SU-DHL-6 (cell line): ENCODE results near the gene GPC3.

Experiments used
- H2AFZ ChIP-seq: fragments of 200-600 bp; sonication (generic); 2 replicates; pipeline ENCODE4 v1.6.1; 2014; ENCODE audit warnings: low read depth, mild to moderate bottlenecking, moderate library complexity, mixed read lengths, antibody characterized with exemption, low read length; ENCODE audit not compliant: severe bottlenecking
- H3F3A ChIP-seq: fragments of 200-600 bp; shearing (Covaris generic); 2 replicates; pipeline ENCODE4 v1.6.0; 2016; ENCODE audit warnings: antibody characterized with exemption, mild to moderate bottlenecking; ENCODE audit not compliant: insufficient read depth
- H3K27ac ChIP-seq: fragments of 200-600 bp; sonication (generic); 2 replicates; pipeline ENCODE4 v1.5.1; 2016; ENCODE audit warnings: low read depth, mild to moderate bottlenecking, low read length, moderate library complexity, mixed read lengths
- H3K27me3 ChIP-seq: fragments of 200-600 bp; sonication (generic), shearing (Covaris generic); 2 replicates; pipeline ENCODE4 v1.6.0; 2014; ENCODE audit warnings: mild to moderate bottlenecking, low read length
- H3K36me3 ChIP-seq: fragments of 200-600 bp; sonication (generic); 2 replicates; pipeline ENCODE4 v1.6.1; 2014; ENCODE audit warnings: mild to moderate bottlenecking, low read length, mixed read lengths
- H3K4me2 ChIP-seq: fragments of 300-600, 200-600 bp; shearing (Covaris generic), sonication (generic); 2 replicates; pipeline ENCODE4 v1.6.0; 2014; ENCODE audit warnings: low read length, low read depth, mild to moderate bottlenecking; ENCODE audit not compliant: poor library complexity, severe bottlenecking
- H3K4me3 ChIP-seq: fragments of 200-600 bp; sonication (generic); 2 replicates; pipeline ENCODE4 v1.5.1; 2014; ENCODE audit warnings: antibody characterized with exemption, low read length, mild to moderate bottlenecking, mixed read lengths; ENCODE audit not compliant: insufficient read depth, poor library complexity, severe bottlenecking
- H3K79me2 ChIP-seq: fragments of 200-600 bp; sonication (generic); 2 replicates; pipeline ENCODE4 v1.6.1; 2014; ENCODE audit warnings: mild to moderate bottlenecking, low read length, moderate library complexity; ENCODE audit not compliant: insufficient read depth
- H3K9ac ChIP-seq: fragments of 200-600 bp; sonication (generic); 2 replicates; pipeline ENCODE4 v1.7.0; 2014; ENCODE audit warnings: mild to moderate bottlenecking, low read length
- H3K9me2 ChIP-seq: fragments of 200-600 bp; sonication (generic); replicated peaks from 2 replicates; pipeline ENCODE4 v1.6.1; 2014; ENCODE audit warnings: low read length; ENCODE audit not compliant: insufficient read depth
- H3K9me3 ChIP-seq: fragments of 200-600 bp; sonication (generic); 2 replicates; pipeline ENCODE4 v1.6.1; 2014; ENCODE audit warnings: low read length, mixed read lengths; ENCODE audit not compliant: insufficient read depth
- H4K20me1 ChIP-seq: fragments of 200-600 bp; sonication (generic); 2 replicates; pipeline ENCODE4 v1.6.1; 2014; ENCODE audit warnings: low read depth, mild to moderate bottlenecking, antibody characterized with exemption, low read length, moderate library complexity, mixed read lengths
- CTCF ChIP-seq: fragments of 200-600 bp; sonication (generic); IDR thresholded peaks from one replicate; pipeline ENCODE4 v1.5.1; 2017; ENCODE audit warnings: antibody characterized with exemption, mild to moderate bottlenecking, low read length, moderate library complexity; ENCODE audit not compliant: insufficient read depth, poor library complexity, severe bottlenecking
- EZH2phosphoT487 ChIP-seq: fragments of 200-600 bp; sonication (generic), shearing (Covaris generic); conservative IDR thresholded peaks from 2 replicates; pipeline ENCODE4 v1.6.1; 2018; ENCODE audit warnings: mild to moderate bottlenecking, antibody characterized with exemption, low read length, moderate library complexity, mixed read lengths

Gene GPC3

GRCh38 chrX:133836561-133836960 is 148.8 kb downstream of the GPC3 start:
- H3K9ac ChIP-seq = no peak overlapping the region
- H3K9me3 ChIP-seq = no peaks in the 10 kb centered on the region
- no peak overlapping the region for H3K4me2 ChIP-seq
- no peaks in the 10 kb centered on the region for H3F3A ChIP-seq
- H3K27me3 ChIP-seq = no peaks in the 10 kb centered on the region
- H3K79me2 ChIP-seq = no peaks in the 10 kb centered on the region
- H3K27ac ChIP-seq = no peak overlapping the region
- no peaks in the 10 kb centered on the region for H3K9me2 ChIP-seq
- no peaks in the 10 kb centered on the region for H4K20me1 ChIP-seq
- TF ChIP-seq EZH2phosphoT487 (no peak), CTCF (no peak)
- H2AFZ ChIP-seq = no peak overlapping the region
- H3K36me3 ChIP-seq = no peaks in the 10 kb centered on the region
- H3K4me3 ChIP-seq = no peak overlapping the region

GRCh38 chrX:133834771-133835170 is 150.6 kb downstream of the GPC3 start:
- no peaks in the 10 kb centered on the region for H3K79me2 ChIP-seq
- no peaks in the 10 kb centered on the region for H3K9me2 ChIP-seq
- no peak overlapping the region for H2AFZ ChIP-seq
- no peaks in the 10 kb centered on the region for H3F3A ChIP-seq
- no peak overlapping the region for H3K4me2 ChIP-seq
- no peak overlapping the region for H3K27ac ChIP-seq
- H4K20me1 ChIP-seq = no peaks in the 10 kb centered on the region
- no peak overlapping the region for H3K9ac ChIP-seq
- no peaks in the 10 kb centered on the region for H3K27me3 ChIP-seq
- no peaks in the 10 kb centered on the region for H3K9me3 ChIP-seq
- no peak overlapping the region for H3K4me3 ChIP-seq
- TF ChIP-seq EZH2phosphoT487 = no peak
- no peak for TF ChIP-seq CTCF
- no peaks in the 10 kb centered on the region for H3K36me3 ChIP-seq

- H3K27ac ChIP-seq = no peak overlapping the region
- no peak overlapping the region for H3K4me2 ChIP-seq
- H4K20me1 ChIP-seq = no peaks in the 10 kb centered on the region
- no peaks in the 10 kb centered on the region for H3K9me2 ChIP-seq
- TF ChIP-seq CTCF (no peak), EZH2phosphoT487 (no peak)
- H3K27me3 ChIP-seq = no peaks in the 10 kb centered on the region
- H2AFZ ChIP-seq = no peak overlapping the region
- no peaks in the 10 kb centered on the region for H3K36me3 ChIP-seq
- H3F3A ChIP-seq = no peaks in the 10 kb centered on the region
- H3K9me3 ChIP-seq = no peaks in the 10 kb centered on the region
- H3K79me2 ChIP-seq = no peaks in the 10 kb centered on the region
- H3K9ac ChIP-seq = no peak overlapping the region
- H3K4me3 ChIP-seq = no peak overlapping the region
Observed at GRCh38 chrX:133819546-133819945, 165.8 kb downstream of the GPC3 start.
